A549 (cell line): ENCODE measurements around the gene DNAAF5. TPM values are rescaled to one million over a fixed set of nuclear protein-coding genes. Genes with fewer than 3 reads are reported as not detected.

Experiments
- ATAC-seq, 2 experiments: fragments of 200-7000 bp in 1 of 2; fragments of >200 bp in 1 of 2; cut with Nextera tagmentation in 1 of 2; cut with Tn5 transposase in 1 of 2; 3 replicates each; pipeline versions ENCODE4 v1.8.0 to v1.9.1; 2018 to 2020; ENCODE audit warnings: mild to moderate bottlenecking in 1 of 2, moderate library complexity in 1 of 2
- CTCF ChIA-PET: fragments of 300-600 bp; sonication (Branson Sonifier 250); formaldehyde crosslinking; extraction: SDS; loops from one replicate; lab custom pipeline; 2021; ENCODE audit warnings: antibody characterized with exemption, inconsistent platforms; lab: Yijun Ruan, JAX
- POLR2A ChIA-PET: fragments of 350-600 bp; formaldehyde crosslinking; extraction: SDS; loops from one replicate; lab custom pipeline; 2021; ENCODE audit warnings: antibody characterized with exemption, inconsistent platforms; lab: Yijun Ruan, JAX
- DNase-seq, 2 experiments: peaks; one replicate each; pipeline versions ENCODE4 v3.0.0 to v3.0.0-alpha.2; 2011 to 2016; ENCODE audit warnings: low read depth in 1 of 2, low spot score in 1 of 2
- FAIRE-seq: peaks from 2 replicates; lab custom pipeline; 2011; peaks lifted over from hg19 to GRCh38; lab: Jason Lieb, UNC
- H3K27ac ChIP-seq, 2 experiments: fragments of >200 bp; sonication (Bioruptor Twin); formaldehyde crosslinking; 3 replicates each; pipeline ENCODE4 v1.5.1; 2016 to 2017
- H3K4me1 ChIP-seq: fragments of >200 bp; sonication (Bioruptor Twin); formaldehyde crosslinking; 3 replicates; pipeline ENCODE4 v1.6.1; 2016
- H3K4me2 ChIP-seq: fragments of >200 bp; sonication (Bioruptor Twin); formaldehyde crosslinking; 3 replicates; pipeline ENCODE4 v1.6.1; 2016
- H3K4me3 ChIP-seq: fragments of >200 bp; sonication (Bioruptor Twin); formaldehyde crosslinking; 3 replicates; pipeline ENCODE4 v1.5.1; 2016
- H3K9me3 ChIP-seq: fragments of >200 bp; sonication (Bioruptor Twin); formaldehyde crosslinking; 3 replicates; pipeline ENCODE4 v1.6.1; 2016
- BHLHE40 ChIP-seq: IDR thresholded peaks from 2 replicates; pipeline ENCODE4 v1.6.1; 2012; ENCODE audit warnings: low read depth, low read length, inconsistent platforms
- CBX8 ChIP-seq: fragments of 200-600 bp; sonication (generic); IDR thresholded peaks from 2 replicates; pipeline ENCODE4 v1.6.1; 2016
- CEBPB ChIP-seq, 2 experiments: fragments of >200 bp in 1 of 2; sonication (Bioruptor Twin) in 1 of 2; formaldehyde crosslinking in 1 of 2; IDR thresholded peaks; 2 replicates each; pipeline ENCODE4 v1.6.1; 2012 to 2016
- EHMT2 ChIP-seq: fragments of 200-600 bp; sonication (generic); IDR thresholded peaks from 2 replicates; pipeline ENCODE4 v1.6.1; 2016; ENCODE audit warnings: antibody characterized with exemption, low read depth, mild to moderate bottlenecking, moderate library complexity
- EP300 ChIP-seq, 2 experiments: fragments of >200 bp; sonication (Bioruptor Twin); formaldehyde crosslinking; IDR thresholded peaks; 2 replicates in 1 of 2; 3 replicates in 1 of 2; pipeline ENCODE4 v1.6.1; 2016 to 2017
- ESRRA ChIP-seq: fragments of 150-350 bp; IDR thresholded peaks from 2 replicates; pipeline ENCODE4 v1.6.1; 2014; ENCODE audit warnings: mild to moderate bottlenecking, low read length, borderline replicate concordance
- FOXS1 ChIP-seq: fragments of 250-450 bp; sonication (Bioruptor Pico); IDR thresholded peaks from 2 replicates; pipeline ENCODE4 v1.5.0; 2020; ENCODE audit warnings: mild to moderate bottlenecking, moderate library complexity
- GATA3 ChIP-seq: IDR thresholded peaks from 2 replicates; pipeline ENCODE4 v1.6.1; 2012; ENCODE audit warnings: borderline replicate concordance
- HOXA7 ChIP-seq: fragments of 250-450 bp; sonication (Bioruptor Pico); IDR thresholded peaks from 2 replicates; pipeline ENCODE4 v1.5.0; 2020; ENCODE audit warnings: mild to moderate bottlenecking, moderate library complexity
- HOXB13 ChIP-seq: fragments of 250-450 bp; sonication (Bioruptor Pico); IDR thresholded peaks from 2 replicates; pipeline ENCODE4 v1.5.0; 2020; ENCODE audit warnings: low read depth, mild to moderate bottlenecking, moderate library complexity
- HOXB5 ChIP-seq: fragments of 250-450 bp; sonication (Bioruptor Pico); IDR thresholded peaks from 2 replicates; pipeline ENCODE4 v1.5.0; 2020; ENCODE audit warnings: mild to moderate bottlenecking, moderate library complexity
- JUN ChIP-seq, 2 experiments: fragments of >200 bp; sonication (Bioruptor Twin); formaldehyde crosslinking; IDR thresholded peaks; 2 replicates in 1 of 2; 3 replicates in 1 of 2; pipeline ENCODE4 v1.6.1; 2016 to 2017
- JUNB ChIP-seq: fragments of >200 bp; sonication (Bioruptor Twin); formaldehyde crosslinking; IDR thresholded peaks from 2 replicates; pipeline ENCODE4 v1.6.1; 2016
- KDM5A ChIP-seq: fragments of 200-600 bp; sonication (generic); IDR thresholded peaks from 2 replicates; pipeline ENCODE4 v1.6.1; 2016; ENCODE audit warnings: antibody characterized with exemption, mild to moderate bottlenecking
- MAFK ChIP-seq: fragments of 450-650 bp; IDR thresholded peaks from 2 replicates; pipeline ENCODE4 v1.6.1; 2014; ENCODE audit not compliant: partially characterized antibody
- MYC ChIP-seq: IDR thresholded peaks from 2 replicates; pipeline ENCODE4 v1.6.1; 2012; ENCODE audit warnings: mild to moderate bottlenecking, inconsistent platforms, low read length, improper control_type of control experiment, borderline replicate concordance
- POLR2A ChIP-seq: IDR thresholded peaks from 2 replicates; pipeline ENCODE4 v1.6.1; 2012; ENCODE audit warnings: mild to moderate bottlenecking, low read length
- RAD21 ChIP-seq, 2 experiments: fragments of >200 bp in 1 of 2; sonication (Bioruptor Twin) in 1 of 2; formaldehyde crosslinking in 1 of 2; IDR thresholded peaks in 1 of 2; conservative IDR thresholded peaks in 1 of 2; 2 replicates in 1 of 2; 3 replicates in 1 of 2; pipeline ENCODE4 v1.6.1; 2012 to 2018; ENCODE audit warnings: inconsistent platforms in 1 of 2
- RCOR1 ChIP-seq: fragments of 150-350 bp; IDR thresholded peaks from 2 replicates; pipeline ENCODE4 v1.6.1; 2014; ENCODE audit warnings: antibody characterized with exemption, low read length, low read depth
- RFX5 ChIP-seq: fragments of 450-650 bp; IDR thresholded peaks from 2 replicates; pipeline ENCODE4 v1.7.1; 2014; ENCODE audit warnings: antibody characterized with exemption, mild to moderate bottlenecking, moderate library complexity
- SMC3 ChIP-seq: fragments of >200 bp; sonication (Bioruptor Twin); formaldehyde crosslinking; IDR thresholded peaks from 3 replicates; pipeline ENCODE4 v1.6.1; 2018; ENCODE audit warnings: inconsistent platforms
- ZC3H11A ChIP-seq: fragments of 450-650 bp; IDR thresholded peaks from 2 replicates; pipeline ENCODE4 v1.6.1; 2014; ENCODE audit warnings: antibody characterized with exemption, mild to moderate bottlenecking
- ZFP36 ChIP-seq: fragments of 450-650 bp; IDR thresholded peaks from 2 replicates; pipeline ENCODE4 v1.6.1; 2014; ENCODE audit warnings: borderline replicate concordance; ENCODE audit not compliant: partially characterized antibody
- ZSCAN20 ChIP-seq: fragments of 250-450 bp; sonication (Bioruptor Pico); IDR thresholded peaks from 2 replicates; pipeline ENCODE4 v1.8.0; 2022; ENCODE audit warnings: mild to moderate bottlenecking, moderate library complexity
- WGBS: methylation state at CpG from one replicate; pipeline ENCODE4 v1.1.6; 2017; ENCODE audit errors: missing lambda C conversion rate; 5-methylcytosine and 5-hydroxymethylcytosine counted together
- polyA plus RNA-seq, 4 experiments: library from polyadenylated mRNA; depleted of rRNA in 3 of 4; stranded (reverse); fragments of >200 nt; fragmentation: RNase III in 1 of 4; extraction: RNeasy Plus Mini Kit Qiagen cat#74134 plus additional on column Dnase treatment in 1 of 4; gene quantifications; 2 replicates in 3 of 4; 3 replicates in 1 of 4; pipeline ENCODE4 v1.2.3, GENCODE V29; 2011 to 2017
- TF ChIP-seq, protein P1 (sequence below): fragments of 450-650 bp; IDR thresholded peaks from 2 replicates; pipeline ENCODE4 v1.6.1; 2014; ENCODE audit warnings: antibody characterized with exemption
- TF ChIP-seq, protein P2 (sequence below): fragments of 250-450 bp; sonication (Bioruptor Pico); IDR thresholded peaks from 2 replicates; pipeline ENCODE4 v1.5.0; 2021; ENCODE audit warnings: mild to moderate bottlenecking, moderate library complexity, borderline replicate concordance
- TF ChIP-seq, protein P3 (sequence below): IDR thresholded peaks from 2 replicates; pipeline ENCODE4 v1.6.1; 2012; ENCODE audit warnings: low read depth, borderline replicate concordance
- TF ChIP-seq, protein P4 (sequence below): IDR thresholded peaks from 2 replicates; pipeline ENCODE4 v1.6.1; 2012
- TF ChIP-seq, protein P5 (sequence below): fragments of 250-450 bp; sonication (Bioruptor Pico); IDR thresholded peaks from 2 replicates; pipeline ENCODE4 v1.5.0; 2020; ENCODE audit warnings: low read depth, mild to moderate bottlenecking, moderate library complexity

DNAAF5 gene
- polyA plus RNA-seq, 2 of the 4 experiments (the other 2 are of a cell fraction): 27.8 to 34.7 TPM

DNA sequence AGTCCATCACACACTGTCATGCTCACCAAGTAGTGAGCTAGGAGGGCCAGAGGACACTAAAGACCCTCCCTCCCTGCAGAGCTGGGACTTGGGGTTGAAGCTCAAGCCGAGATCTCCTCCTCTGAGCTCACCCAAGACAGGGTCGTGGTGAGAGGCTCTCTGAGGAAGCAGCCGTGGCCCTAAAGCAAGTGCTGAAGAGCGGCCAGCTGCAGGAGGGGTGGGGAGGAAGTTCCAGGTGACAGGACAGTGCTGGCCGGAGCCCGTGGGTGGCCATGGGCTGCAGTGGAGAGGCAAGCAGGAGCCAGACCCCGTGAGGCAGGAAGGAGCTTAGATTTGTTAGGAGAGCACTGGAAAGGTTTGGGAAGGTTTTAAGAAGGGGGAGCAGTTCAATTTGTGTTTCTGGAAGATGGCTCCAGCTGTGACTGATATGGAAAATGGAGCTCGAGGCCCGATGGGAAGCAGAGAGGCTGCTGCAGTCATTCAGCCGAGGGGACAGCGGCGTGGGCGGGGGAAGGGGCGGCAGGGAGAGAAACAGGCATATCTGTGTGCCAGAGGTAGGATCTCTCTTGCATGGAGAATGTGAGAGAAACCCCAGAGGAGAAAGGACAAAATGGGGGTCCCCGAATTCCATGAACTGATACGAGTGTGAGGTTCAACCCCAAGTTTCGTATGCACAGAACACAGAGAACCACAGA is 26.9 kb upstream of the DNAAF5 start:
- no peak for FAIRE-seq
- no peak overlapping the region for H3K27ac ChIP-seq

DNA sequence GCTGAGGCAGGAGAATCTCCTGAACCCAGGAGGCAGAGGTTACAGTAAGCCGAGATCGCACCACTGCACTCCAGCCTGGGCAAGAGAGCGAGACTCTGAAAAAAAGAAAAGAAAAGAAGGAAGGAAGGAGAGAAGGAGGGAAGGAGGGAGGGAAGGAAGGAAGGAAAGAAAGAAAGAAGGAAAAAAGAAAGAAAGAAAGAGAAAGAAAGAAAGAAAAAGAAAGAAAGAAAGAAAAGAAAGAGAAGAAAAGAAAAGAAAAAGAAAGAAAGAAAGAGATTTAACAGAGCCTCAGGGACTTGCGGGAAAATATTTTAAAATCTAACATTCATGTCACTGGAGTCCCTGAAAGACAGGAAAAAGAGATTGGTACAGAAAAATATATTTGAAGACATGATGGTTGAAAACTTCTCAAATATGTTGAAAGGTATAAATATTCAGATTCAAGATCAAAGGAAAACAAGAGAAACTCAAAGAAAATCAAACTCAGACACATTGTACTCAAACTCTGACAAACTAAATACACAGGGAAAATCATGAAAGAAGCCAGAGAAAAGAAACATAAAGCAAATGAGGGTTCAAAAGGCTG is 25.3 kb upstream of the DNAAF5 start:
- DNase-seq (no peak), ATAC-seq (no peak), FAIRE-seq (no peak)
- no peak overlapping the region for H3K27ac ChIP-seq
- POLR2A ChIA-PET: no interaction called here
- H3K4me3 ChIP-seq: no peak overlapping the region
- peaks cover 14% of the 10 kb centered on the region for H3K9me3 ChIP-seq
- TF ChIP-seq, protein P1, sequence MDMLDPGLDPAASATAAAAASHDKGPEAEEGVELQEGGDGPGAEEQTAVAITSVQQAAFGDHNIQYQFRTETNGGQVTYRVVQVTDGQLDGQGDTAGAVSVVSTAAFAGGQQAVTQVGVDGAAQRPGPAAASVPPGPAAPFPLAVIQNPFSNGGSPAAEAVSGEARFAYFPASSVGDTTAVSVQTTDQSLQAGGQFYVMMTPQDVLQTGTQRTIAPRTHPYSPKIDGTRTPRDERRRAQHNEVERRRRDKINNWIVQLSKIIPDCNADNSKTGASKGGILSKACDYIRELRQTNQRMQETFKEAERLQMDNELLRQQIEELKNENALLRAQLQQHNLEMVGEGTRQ: no peak
- no peak for TF ChIP-seq HOXB5 (CRISPR knock-in tag)
- TF ChIP-seq POLR2A: no peak
- TF ChIP-seq BHLHE40: no peak
- TF ChIP-seq ESRRA: no peak
- no peak for TF ChIP-seq HOXB13
- TF ChIP-seq KDM5A: no peak
- no peak for TF ChIP-seq CBX8
- no peak for TF ChIP-seq EHMT2
- TF ChIP-seq, protein P2, sequence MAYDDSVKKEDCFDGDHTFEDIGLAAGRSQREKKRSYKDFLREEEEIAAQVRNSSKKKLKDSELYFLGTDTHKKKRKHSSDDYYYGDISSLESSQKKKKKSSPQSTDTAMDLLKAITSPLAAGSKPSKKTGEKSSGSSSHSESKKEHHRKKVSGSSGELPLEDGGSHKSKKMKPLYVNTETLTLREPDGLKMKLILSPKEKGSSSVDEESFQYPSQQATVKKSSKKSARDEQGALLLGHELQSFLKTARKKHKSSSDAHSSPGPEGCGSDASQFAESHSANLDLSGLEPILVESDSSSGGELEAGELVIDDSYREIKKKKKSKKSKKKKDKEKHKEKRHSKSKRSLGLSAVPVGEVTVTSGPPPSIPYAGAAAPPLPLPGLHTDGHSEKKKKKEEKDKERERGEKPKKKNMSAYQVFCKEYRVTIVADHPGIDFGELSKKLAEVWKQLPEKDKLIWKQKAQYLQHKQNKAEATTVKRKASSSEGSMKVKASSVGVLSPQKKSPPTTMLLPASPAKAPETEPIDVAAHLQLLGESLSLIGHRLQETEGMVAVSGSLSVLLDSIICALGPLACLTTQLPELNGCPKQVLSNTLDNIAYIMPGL (CRISPR knock-in tag): no peak
- no peak for TF ChIP-seq MYC
- no peak for TF ChIP-seq RCOR1
- TF ChIP-seq CEBPB (IDR thresholded peaks at IDR 0.05): no peak
- no peak for TF ChIP-seq RAD21 (conservative IDR thresholded peaks at IDR 0.05 in 1 of 2, IDR thresholded peaks at IDR 0.05 in 1 of 2)
- TF ChIP-seq, all 56 proteins: peak for 0
- H3K4me1 ChIP-seq: no peaks in the 10 kb centered on the region
- H3K4me2 ChIP-seq: no peak overlapping the region
- CTCF ChIA-PET: no interaction called here
- WGBS: 92% methylated on average over 4 of the region's 4 CpGs

More for the DNA sequence above, 26.9 kb upstream of the DNAAF5 start:
- ChIA-PET POLR2A (no interaction called here), CTCF (interaction anchor here (1.0 kb wide), 1 partner anchor 378 kb away, joined by 4 read pairs; no protein-coding TSS in a partner anchor)
- WGBS: 89% methylated on average over 15 of the region's 17 CpGs
- no peak overlapping the region for H3K4me2 ChIP-seq
- peaks cover 14% of the 10 kb centered on the region for H3K9me3 ChIP-seq
- ATAC-seq (no peak), DNase-seq (no peak)
- no peaks in the 10 kb centered on the region for H3K4me1 ChIP-seq
- H3K4me3 ChIP-seq: no peak overlapping the region
- TF ChIP-seq, protein P3, sequence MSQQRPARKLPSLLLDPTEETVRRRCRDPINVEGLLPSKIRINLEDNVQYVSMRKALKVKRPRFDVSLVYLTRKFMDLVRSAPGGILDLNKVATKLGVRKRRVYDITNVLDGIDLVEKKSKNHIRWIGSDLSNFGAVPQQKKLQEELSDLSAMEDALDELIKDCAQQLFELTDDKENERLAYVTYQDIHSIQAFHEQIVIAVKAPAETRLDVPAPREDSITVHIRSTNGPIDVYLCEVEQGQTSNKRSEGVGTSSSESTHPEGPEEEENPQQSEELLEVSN: no peak
- no peak for TF ChIP-seq MAFK
- TF ChIP-seq JUNB: no peak
- TF ChIP-seq ZSCAN20 (CRISPR knock-in tag): no peak

DNA sequence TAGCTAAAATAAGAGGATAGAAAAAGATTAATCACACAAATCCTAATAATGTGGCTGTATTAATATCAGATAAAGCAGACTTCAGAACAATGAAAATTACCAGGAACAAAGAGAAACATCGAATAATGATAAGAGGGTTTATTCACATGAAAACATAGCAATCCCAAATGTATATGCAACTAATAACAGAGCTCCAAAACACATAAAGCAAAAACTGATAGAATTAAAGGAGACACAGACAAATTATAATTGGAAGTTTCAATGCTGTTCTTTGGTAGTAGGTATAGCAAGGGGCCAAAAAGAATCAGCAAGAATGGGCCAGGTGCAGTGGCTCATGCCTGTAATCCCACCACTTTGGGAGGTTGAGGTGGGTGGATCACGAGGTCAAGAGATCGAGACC is 23.4 kb upstream of the DNAAF5 start:
- TF ChIP-seq RFX5 (no peak), JUNB (no peak), BHLHE40 (no peak), CEBPB (IDR thresholded peaks at IDR 0.05) (no peak), ZC3H11A (no peak), ZSCAN20 (CRISPR knock-in tag) (no peak), HOXB13 (no peak), ESRRA (no peak), ZFP36 (no peak), FOXS1 (no peak), SMC3 (no peak), HOXA7 (CRISPR knock-in tag) (no peak), EP300 (IDR thresholded peaks at IDR 0.05) (no peak), HOXB5 (CRISPR knock-in tag) (no peak), GATA3 (no peak), RCOR1 (no peak), JUN (IDR thresholded peaks at IDR 0.05) (no peak)
- TF ChIP-seq, protein P4, sequence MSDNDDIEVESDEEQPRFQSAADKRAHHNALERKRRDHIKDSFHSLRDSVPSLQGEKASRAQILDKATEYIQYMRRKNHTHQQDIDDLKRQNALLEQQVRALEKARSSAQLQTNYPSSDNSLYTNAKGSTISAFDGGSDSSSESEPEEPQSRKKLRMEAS: no peak
- TF ChIP-seq, protein P1: no peak
- TF ChIP-seq, protein P5, sequence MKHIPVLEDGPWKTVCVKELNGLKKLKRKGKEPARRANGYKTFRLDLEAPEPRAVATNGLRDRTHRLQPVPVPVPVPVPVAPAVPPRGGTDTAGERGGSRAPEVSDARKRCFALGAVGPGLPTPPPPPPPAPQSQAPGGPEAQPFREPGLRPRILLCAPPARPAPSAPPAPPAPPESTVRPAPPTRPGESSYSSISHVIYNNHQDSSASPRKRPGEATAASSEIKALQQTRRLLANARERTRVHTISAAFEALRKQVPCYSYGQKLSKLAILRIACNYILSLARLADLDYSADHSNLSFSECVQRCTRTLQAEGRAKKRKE (CRISPR knock-in tag): no peak
- ChIA-PET POLR2A (no interaction called here), CTCF (interaction anchor here (1.2 kb wide), 1 partner anchor 67 kb away, joined by 3 read pairs; no protein-coding TSS in a partner anchor)
- ATAC-seq: no peak
- no peak for DNase-seq
- no peak for FAIRE-seq
- Histone ChIP-seq H3K4me1 (no peaks in the 10 kb centered on the region), H3K4me2 (no peak overlapping the region), H3K4me3 (no peak overlapping the region), H3K27ac (no peak overlapping the region), H3K9me3 (peaks cover 14% of the 10 kb centered on the region)
- WGBS: 89% methylated on average over 3 of the region's 3 CpGs
